Measurements from ENCODE around the gene SCN1B. TPM values are rescaled to one million over a fixed set of nuclear protein-coding genes. Genes with fewer than 3 reads are reported as not detected.

SCN1B gene
- total RNA-seq, 6 experiments from 2014 or later = 2.6 to 4.9 (median 3.6) TPM

DNA sequence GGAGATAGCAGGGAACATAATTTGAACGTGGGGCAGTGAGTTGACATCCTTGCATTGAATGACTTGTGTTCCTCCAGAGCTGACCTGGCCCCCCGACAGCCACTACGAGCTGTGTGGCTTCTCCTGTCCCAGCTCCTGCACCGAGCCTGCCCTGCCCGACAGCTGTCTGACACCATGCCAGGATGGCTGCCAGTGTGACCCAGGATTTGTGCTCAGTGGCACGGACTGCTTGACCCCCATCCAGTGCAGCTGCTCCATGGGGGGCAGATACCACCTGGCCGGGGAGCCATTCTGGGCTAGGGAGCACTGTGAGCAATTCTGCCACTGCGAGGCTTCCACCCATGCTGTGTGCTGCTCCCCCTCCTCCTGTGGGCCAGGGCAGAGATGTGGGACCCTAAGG, 56.2 kb downstream of the SCN1B start:
- intact Hi-C loops (cut with DNase I) = no loop called here
- Histone ChIP-seq H3K4me1 (peaks cover 0 to 22% (median 9%) of the 10 kb centered on the region in 4 donors), H3K27ac (no peak overlapping the region), H3K36me3 (no peaks in the 10 kb centered on the region), H3K27me3 (no peaks in the 10 kb centered on the region), H3K4me3 (no peak overlapping the region), H3K9me3 (no peaks in the 10 kb centered on the region)
- 37% methylated on average over 2 of the region's 8 CpGs for WGBS (ENCODE audit: insufficient coverage, low coverage, low lambda C conversion rate, missing lambda C conversion rate)
- DNase-seq = no peak
- TF ChIP-seq, protein P1, sequence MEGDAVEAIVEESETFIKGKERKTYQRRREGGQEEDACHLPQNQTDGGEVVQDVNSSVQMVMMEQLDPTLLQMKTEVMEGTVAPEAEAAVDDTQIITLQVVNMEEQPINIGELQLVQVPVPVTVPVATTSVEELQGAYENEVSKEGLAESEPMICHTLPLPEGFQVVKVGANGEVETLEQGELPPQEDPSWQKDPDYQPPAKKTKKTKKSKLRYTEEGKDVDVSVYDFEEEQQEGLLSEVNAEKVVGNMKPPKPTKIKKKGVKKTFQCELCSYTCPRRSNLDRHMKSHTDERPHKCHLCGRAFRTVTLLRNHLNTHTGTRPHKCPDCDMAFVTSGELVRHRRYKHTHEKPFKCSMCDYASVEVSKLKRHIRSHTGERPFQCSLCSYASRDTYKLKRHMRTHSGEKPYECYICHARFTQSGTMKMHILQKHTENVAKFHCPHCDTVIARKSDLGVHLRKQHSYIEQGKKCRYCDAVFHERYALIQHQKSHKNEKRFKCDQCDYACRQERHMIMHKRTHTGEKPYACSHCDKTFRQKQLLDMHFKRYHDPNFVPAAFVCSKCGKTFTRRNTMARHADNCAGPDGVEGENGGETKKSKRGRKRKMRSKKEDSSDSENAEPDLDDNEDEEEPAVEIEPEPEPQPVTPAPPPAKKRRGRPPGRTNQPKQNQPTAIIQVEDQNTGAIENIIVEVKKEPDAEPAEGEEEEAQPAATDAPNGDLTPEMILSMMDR (IDR thresholded peaks at IDR 0.05) = no peak
- no peak for TF ChIP-seq POLR2A (IDR thresholded peaks at IDR 0.05)
- no peak for ATAC-seq

- no peak overlapping the region for H3K4me3 ChIP-seq
- H3K27me3 ChIP-seq = no peaks in the 10 kb centered on the region
- H3K36me3 ChIP-seq = no peaks in the 10 kb centered on the region
- ATAC-seq (no peak), DNase-seq (no peak)
- no peak for TF ChIP-seq POLR2A (IDR thresholded peaks at IDR 0.05)
- TF ChIP-seq, protein P1 (IDR thresholded peaks at IDR 0.05) = no peak
- intact Hi-C loops (cut with DNase I) = no loop called here
- peaks cover 0 to 21% (median 8%) of the 10 kb centered on the region in 4 donors for H3K4me1 ChIP-seq
- no peak overlapping the region for H3K27ac ChIP-seq
- no peaks in the 10 kb centered on the region for H3K9me3 ChIP-seq
Observed at GRCh38 chr19:35087393-35087792, 57.1 kb downstream of the SCN1B start.

DNA sequence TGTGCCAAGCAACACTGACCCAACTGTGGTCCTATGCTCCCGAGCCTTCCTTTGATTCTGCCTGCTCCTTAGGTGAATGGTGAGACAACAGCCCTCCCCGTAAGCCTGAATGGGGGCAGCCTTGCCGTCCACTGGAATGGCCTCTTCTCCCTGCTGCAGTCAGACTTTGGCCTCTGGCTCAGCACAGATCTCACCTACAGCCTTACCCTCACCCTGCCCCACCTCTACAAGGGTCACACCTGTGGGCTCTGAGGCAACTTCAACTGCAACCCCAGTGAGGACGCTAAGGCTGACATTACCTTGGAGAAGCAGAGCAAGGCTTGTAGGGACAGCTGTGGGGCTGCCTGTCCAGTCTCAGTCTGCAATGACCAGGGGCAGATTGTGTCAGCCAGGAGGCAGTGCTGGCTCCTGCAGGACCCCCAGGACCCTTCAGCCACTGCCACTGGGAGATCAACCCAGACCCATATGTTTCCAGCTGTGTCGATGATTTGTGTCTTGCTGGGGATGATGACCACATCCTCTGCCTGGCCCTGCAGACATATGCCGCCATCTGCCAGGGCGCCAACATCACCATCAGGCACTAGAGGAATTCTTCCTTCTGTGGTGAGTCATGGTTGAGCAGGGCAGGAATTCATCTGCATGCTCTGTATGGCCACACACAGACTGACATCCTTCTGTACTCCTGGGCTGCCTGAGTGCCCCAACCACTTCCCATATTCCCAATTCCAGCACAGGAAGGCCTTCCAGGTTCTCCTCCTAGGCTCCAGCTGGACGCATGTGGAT, 58.1 kb downstream of the SCN1B start:
- intact Hi-C loops (cut with DNase I) = no loop called here
- ATAC-seq (peak in 1 of 4 donors; percentile 55), DNase-seq (no peak)
- Histone ChIP-seq H3K27me3 (no peaks in the 10 kb centered on the region), H3K27ac (no peak overlapping the region), H3K4me3 (no peak overlapping the region), H3K4me1 (peaks cover 0 to 21% (median 8%) of the 10 kb centered on the region in 4 donors), H3K9me3 (no peaks in the 10 kb centered on the region), H3K36me3 (no peaks in the 10 kb centered on the region)
- no peak for TF ChIP-seq POLR2A (IDR thresholded peaks at IDR 0.05)
- TF ChIP-seq, protein P1 (IDR thresholded peaks at IDR 0.05) = no peak
- 80% methylated on average over 3 of the region's 8 CpGs for WGBS (ENCODE audit: insufficient coverage, low coverage, low lambda C conversion rate, missing lambda C conversion rate)

DNA sequence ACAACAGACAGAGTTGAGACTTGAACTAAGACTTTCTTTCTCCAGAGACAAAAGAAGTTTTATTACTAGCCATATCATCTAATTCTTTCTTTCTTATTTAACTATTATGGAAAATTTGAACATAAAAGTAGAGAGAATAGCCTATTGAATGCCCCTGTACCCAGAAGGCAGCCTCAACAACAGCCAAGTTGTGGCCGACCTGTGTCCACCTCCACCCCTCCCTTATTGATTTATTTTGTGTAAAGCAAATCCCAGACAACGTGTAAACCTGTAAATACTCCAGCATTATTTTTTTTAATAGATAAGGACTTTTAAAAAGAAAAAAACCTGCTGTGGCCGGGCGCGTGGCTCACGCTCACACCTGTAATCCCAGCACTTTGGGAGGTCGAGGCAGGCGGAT, 59.3 kb downstream of the SCN1B start:
- peak overlapping the region in 1 of 3 donors; percentile 40 for H3K4me3 ChIP-seq
- no peak for DNase-seq
- ATAC-seq = peak; percentile 33 to 55 (median 43)
- H3K9me3 ChIP-seq = no peaks in the 10 kb centered on the region
- no peaks in the 10 kb centered on the region for H3K36me3 ChIP-seq
- no peaks in the 10 kb centered on the region for H3K27me3 ChIP-seq
- peaks cover 0 to 21% (median 8%) of the 10 kb centered on the region in 4 donors for H3K4me1 ChIP-seq
- intact Hi-C loops (cut with DNase I) = no loop called here
- TF ChIP-seq, protein P1 (IDR thresholded peaks at IDR 0.05) = no peak
- TF ChIP-seq POLR2A (IDR thresholded peaks at IDR 0.05) = no peak
- 38% methylated on average over 8 of the region's 8 CpGs for WGBS (ENCODE audit: insufficient coverage, low coverage, low lambda C conversion rate, missing lambda C conversion rate)
- H3K27ac ChIP-seq = peak overlapping the region in 1 of 3 donors; percentile 70

Other genes with a start within 250 kb of the SCN1B start
- 1 to 10 TPM in 4 of 6 experiments, under 1 TPM in 2; 0.95 to 4.0 (median 1.4) TPM for gene ZNF30, start 103.6 kb upstream of the SCN1B start, total RNA-seq
- 1 to 10 TPM; 2.6 to 3.8 (median 3.2) TPM for gene ZNF792, start 66.2 kb upstream of the SCN1B start, total RNA-seq
- gene GRAMD1A, start 30.1 kb upstream of the SCN1B start, total RNA-seq = 10 to 100 TPM; 10.4 to 34.8 (median 15.4) TPM
- gene HPN, start 11.3 kb downstream of the SCN1B start, total RNA-seq = 100 to 1,000 TPM; 285 to 486 (median 374) TPM
- 1 to 10 TPM in 1 of 6 experiments, not detected in 5; 1.0 TPM for gene FXYD3, start 85.4 kb downstream of the SCN1B start, total RNA-seq
- gene LGI4, start 104.6 kb downstream of the SCN1B start, total RNA-seq = 1 to 10 TPM in 5 of 6 experiments, under 1 TPM in 1; 0.99 to 2.0 (median 1.5) TPM
- 100 to 1,000 TPM in 4 of 6 experiments, 10 to 100 TPM in 2; 38.9 to 263 (median 140) TPM for gene FXYD1, start 108.4 kb downstream of the SCN1B start, total RNA-seq
- gene FXYD7, start 112.8 kb downstream of the SCN1B start, total RNA-seq = under 1 TPM in 1 of 6 experiments, not detected in 5; 0.49 TPM
- gene FXYD5, start 124.3 kb downstream of the SCN1B start, total RNA-seq = 10 to 100 TPM in 4 of 6 experiments, 1 to 10 TPM in 2; 5.6 to 23.6 (median 14.2) TPM
- gene FAM187B, start 198.3 kb downstream of the SCN1B start, total RNA-seq = not detected
- 100 to 1,000 TPM in 4 of 6 experiments, 10 to 100 TPM in 2; 96.6 to 138 (median 112) TPM for gene LSR, start 218.5 kb downstream of the SCN1B start, total RNA-seq
- 10 to 100 TPM; 65.4 to 78.5 (median 75.7) TPM for gene USF2, start 238.5 kb downstream of the SCN1B start, total RNA-seq